Tibial nerve (tissue), 4 donors: ENCODE results near the gene NDUFA13.

ENCODE experiments used
- EP300 ChIP-seq, 2 donors: sonication (generic); formaldehyde crosslinking; IDR thresholded peaks; one replicate each; pipeline ENCODE4 v1.6.1; 2017; ENCODE audit warnings: antibody characterized with exemption in 2 of 2, mild to moderate bottlenecking in 1 of 2
- POLR2A ChIP-seq, 2 donors: fragments of 450-650 bp; IDR thresholded peaks; one replicate each; pipeline ENCODE4 v1.6.1; 2017; ENCODE audit warnings: antibody characterized with exemption in 2 of 2, mild to moderate bottlenecking in 2 of 2, moderate library complexity in 2 of 2
- TF ChIP-seq, protein P1 (sequence below), 5 experiments: fragments of 200-600 bp in 3 of 5; fragments of 450-650 bp in 2 of 5; sonication (generic) in 3 of 5; IDR thresholded peaks; one replicate each; pipeline ENCODE4 v1.5.1; 2016 to 2019; ENCODE audit warnings: antibody characterized with exemption in 5 of 5, mild to moderate bottlenecking in 3 of 5, moderate library complexity in 2 of 5

DNA sequence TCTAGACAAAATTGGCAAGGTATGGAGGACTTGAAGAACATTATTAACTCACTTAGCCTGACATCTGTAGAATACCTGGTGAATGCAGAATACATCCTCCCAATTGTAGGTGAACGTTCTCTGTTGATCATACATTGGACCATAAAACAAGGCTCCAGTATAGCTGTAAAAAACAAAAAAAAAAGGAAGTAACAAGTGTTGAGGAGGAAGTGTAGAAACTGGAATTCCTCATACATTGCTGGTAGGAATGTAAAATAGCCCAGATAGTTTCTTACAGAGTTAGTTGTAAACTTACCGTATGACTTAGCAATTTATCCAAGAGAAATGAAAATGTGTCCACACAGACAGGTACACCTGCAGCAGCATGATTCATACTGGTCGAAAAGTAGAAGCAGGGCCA is 45.4 kb upstream of the NDUFA13 start:
- TF ChIP-seq, protein P1, sequence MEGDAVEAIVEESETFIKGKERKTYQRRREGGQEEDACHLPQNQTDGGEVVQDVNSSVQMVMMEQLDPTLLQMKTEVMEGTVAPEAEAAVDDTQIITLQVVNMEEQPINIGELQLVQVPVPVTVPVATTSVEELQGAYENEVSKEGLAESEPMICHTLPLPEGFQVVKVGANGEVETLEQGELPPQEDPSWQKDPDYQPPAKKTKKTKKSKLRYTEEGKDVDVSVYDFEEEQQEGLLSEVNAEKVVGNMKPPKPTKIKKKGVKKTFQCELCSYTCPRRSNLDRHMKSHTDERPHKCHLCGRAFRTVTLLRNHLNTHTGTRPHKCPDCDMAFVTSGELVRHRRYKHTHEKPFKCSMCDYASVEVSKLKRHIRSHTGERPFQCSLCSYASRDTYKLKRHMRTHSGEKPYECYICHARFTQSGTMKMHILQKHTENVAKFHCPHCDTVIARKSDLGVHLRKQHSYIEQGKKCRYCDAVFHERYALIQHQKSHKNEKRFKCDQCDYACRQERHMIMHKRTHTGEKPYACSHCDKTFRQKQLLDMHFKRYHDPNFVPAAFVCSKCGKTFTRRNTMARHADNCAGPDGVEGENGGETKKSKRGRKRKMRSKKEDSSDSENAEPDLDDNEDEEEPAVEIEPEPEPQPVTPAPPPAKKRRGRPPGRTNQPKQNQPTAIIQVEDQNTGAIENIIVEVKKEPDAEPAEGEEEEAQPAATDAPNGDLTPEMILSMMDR (IDR thresholded peaks at IDR 0.05) = no peak
- no peak for TF ChIP-seq POLR2A (IDR thresholded peaks at IDR 0.05)
- no peak for TF ChIP-seq EP300 (IDR thresholded peaks at IDR 0.05)
